Heart right ventricle (tissue), 16 donors: ENCODE data around the gene HAPLN3. TPM values are rescaled to one million over a fixed set of nuclear protein-coding genes. Genes with fewer than 3 reads are reported as not detected.

Source experiments
- ATAC-seq, 8 donors: fragments of 200-7000 bp; cut with Tn5 transposase; one replicate each; pipeline ENCODE4 v1.9.1; 2020; ENCODE audit warnings: mild to moderate bottlenecking in 8 of 8, moderate library complexity in 8 of 8, moderate number of reproducible peaks in 1 of 8
- DNase-seq, 2 donors: peaks; one replicate each; pipeline ENCODE4 v3.0.0-alpha.2; 2020
- H3K27ac ChIP-seq, 10 donors: fragments of 200-600 bp; sonication (generic) in 2 of 10; one replicate each; pipeline versions ENCODE4 v1.5.0 to v1.8.0; 2020 to 2022; ENCODE audit warnings: mild to moderate bottlenecking in 3 of 10
- H3K27me3 ChIP-seq, 7 donors: fragments of 200-600 bp; one replicate each; pipeline ENCODE4 v1.8.0; 2021 to 2022; ENCODE audit warnings: mild to moderate bottlenecking in 2 of 7
- H3K36me3 ChIP-seq, 9 donors: fragments of 200-600 bp; sonication (generic) in 1 of 9; one replicate each; pipeline versions ENCODE4 v1.5.0 to v1.8.0; 2020 to 2022; ENCODE audit warnings: mild to moderate bottlenecking in 2 of 9
- H3K4me1 ChIP-seq, 9 donors: fragments of 200-600 bp; sonication (generic) in 1 of 9; one replicate each; pipeline versions ENCODE4 v1.5.0 to v1.8.0; 2020 to 2022; ENCODE audit warnings: mild to moderate bottlenecking in 4 of 9
- H3K4me3 ChIP-seq, 10 donors: fragments of 200-600 bp; sonication (generic) in 2 of 10; one replicate each; pipeline versions ENCODE4 v1.5.0 to v1.8.0; 2020 to 2022; ENCODE audit warnings: mild to moderate bottlenecking in 7 of 10, moderate library complexity in 2 of 10
- H3K9me3 ChIP-seq, 11 donors: fragments of 200-600 bp in 10 of 11; sonication (generic) in 2 of 11; one replicate each; pipeline versions ENCODE4 v1.5.0 to v1.8.0; 2013 to 2022; ENCODE audit warnings: mild to moderate bottlenecking in 2 of 11, control low read depth in 1 of 11, moderate library complexity in 1 of 11
- WGBS, 2 donors: extraction: QIAGEN DNeasy Blood & Tissue Kit; methylation state at CpG; one replicate each; pipeline ENCODE4 v1.1.7; 2013; ENCODE audit warnings: inconsistent platforms in 1 of 2; 5-methylcytosine and 5-hydroxymethylcytosine counted together
- intact Hi-C, 10 donors: fragments of 100-400 bp; cut with DNase I; formaldehyde crosslinking; loops; one replicate each; pipeline versions ENCODE4 v1.11.1 to v1.14.2; 2022
- polyA plus RNA-seq, 2 donors: library from polyadenylated mRNA; stranded (reverse); fragments of 200-250 nt; gene quantifications; one replicate each; pipeline ENCODE4 v1.2.3, GENCODE V29; 2013
- total RNA-seq, 10 donors: library from RNA; stranded (reverse); fragmentation: NEBNext Ultra II Directional in 3 of 10; extraction: Animal tissue kit (Norgen Biotek cat#: 25700) in 3 of 10; gene quantifications; one replicate each; pipeline versions ENCODE4 v1.2.1 to v1.2.4, GENCODE V29; 2021 to 2023
- TF ChIP-seq, protein P1 (sequence below), 9 donors: fragments of 200-600 bp; sonication (generic) in 2 of 9; IDR thresholded peaks; one replicate each; pipeline versions ENCODE4 v1.5.0 to v1.8.0; 2021 to 2022; ENCODE audit warnings: antibody characterized with exemption in 9 of 9, mild to moderate bottlenecking in 5 of 9, moderate library complexity in 1 of 9
- donor health status: Arrhythmogenic right ventricular cardiomyopathy.
- donor health status: ischemic (EF 13 %, LVEDD 7.1; RV severe dilation, severe dysfunction).
- donor health status: healthy with polysubstance abuse.
- donor health status: DM: no; HTN: yes; CAD: no.
- donor health status: DM: no; HTN: no; CAD: no.
- donor health status: ischemic (EF 25% LVEDD 6.9; RV normal size, moderate dysfunction).
- donor health status: ischemic (EF 25% LVEDD 5.7; RV mildly dilated, moderate dysfunction).
- donor health status: healthy.
- donor health status: DM: yes; HTN: yes; CAD: no.
- donor health status: Ischemic cardiomyopathy.
- donor health status: ischemic (EF 35%, LVEDD 5.7; RV mildly dilated, moderate dysfunction).
- donor health status: nonischemic (EF 11% LVEDD 7.7; RV severe dilation, severe dysfunction).
- donor health status: DM: yes; HTN: yes; CAD: no.
- donor health status: PGD.
- donor health status: ischemic (EF 29% LVEDD 5.4; RV normal size, mild dysfunction).
- donor health status: nonischemic (EF 23%, LVEDD 6.1; RV moderate dilation, normal function).

Gene HAPLN3
- total and polyA plus RNA-seq, 12 donors = 1.2 to 25.8 (median 3.8) TPM

DNA sequence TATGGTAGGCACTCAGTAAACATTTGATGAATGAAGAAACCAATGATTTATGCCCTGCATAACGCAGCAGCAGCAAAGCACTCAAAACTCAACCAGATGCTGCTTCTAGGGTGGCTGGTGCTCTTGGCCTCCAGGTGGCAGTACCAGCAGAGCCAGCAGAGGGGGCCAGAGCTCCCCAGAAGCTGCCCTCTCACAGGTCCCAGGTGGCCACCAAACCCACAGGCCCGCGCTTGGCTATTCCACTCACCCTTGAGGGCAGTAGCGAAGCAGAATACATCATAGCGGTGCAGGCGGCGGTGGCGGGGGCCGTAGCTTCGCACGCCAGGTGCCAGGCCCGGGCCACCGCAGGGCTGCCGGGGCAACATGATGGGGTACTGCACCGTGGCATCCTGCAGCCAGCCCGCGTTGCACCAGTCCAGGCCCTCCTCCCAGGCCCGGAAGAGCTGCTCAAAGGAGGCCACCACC is 16.6 kb downstream of the HAPLN3 start:
- peak in 1 of 2 donors; percentile 39 for DNase-seq
- 70 to 81% methylated on average over 18 of the region's 18 CpGs for WGBS, 2 donors
- H3K4me3 ChIP-seq = no peak overlapping the region

DNA sequence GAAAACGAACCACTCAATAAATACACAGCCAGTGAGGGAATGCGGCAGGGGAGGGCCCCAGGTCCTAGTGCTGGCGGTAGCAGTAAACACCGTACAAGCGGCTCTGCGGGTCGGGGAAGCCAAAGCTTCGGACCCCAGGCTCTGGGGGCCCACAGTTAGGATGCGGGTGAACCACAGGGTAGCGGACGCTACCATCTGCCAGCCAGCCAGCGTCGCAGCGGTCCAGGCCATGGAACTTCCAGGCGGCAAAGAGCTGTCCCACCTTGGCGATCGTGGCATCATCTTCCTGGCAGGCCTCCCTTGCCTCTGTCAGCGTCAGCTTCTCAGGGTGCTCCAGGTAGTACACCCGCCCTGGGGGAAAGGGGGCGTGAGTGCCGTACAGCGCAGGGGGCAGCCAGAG is 17.4 kb downstream of the HAPLN3 start:
- no peaks in the 10 kb centered on the region for H3K9me3 ChIP-seq
- no peak overlapping the region for H3K27ac ChIP-seq
- DNase-seq (no peak), ATAC-seq (no peak)
- intact Hi-C loops = no loop called here
- WGBS, 2 donors = 90 to 95% methylated on average over 22 of the region's 22 CpGs
- H3K4me1 ChIP-seq = peaks cover 0 to 8% (median 0%) of the 10 kb centered on the region in 9 donors
- TF ChIP-seq, protein P1, sequence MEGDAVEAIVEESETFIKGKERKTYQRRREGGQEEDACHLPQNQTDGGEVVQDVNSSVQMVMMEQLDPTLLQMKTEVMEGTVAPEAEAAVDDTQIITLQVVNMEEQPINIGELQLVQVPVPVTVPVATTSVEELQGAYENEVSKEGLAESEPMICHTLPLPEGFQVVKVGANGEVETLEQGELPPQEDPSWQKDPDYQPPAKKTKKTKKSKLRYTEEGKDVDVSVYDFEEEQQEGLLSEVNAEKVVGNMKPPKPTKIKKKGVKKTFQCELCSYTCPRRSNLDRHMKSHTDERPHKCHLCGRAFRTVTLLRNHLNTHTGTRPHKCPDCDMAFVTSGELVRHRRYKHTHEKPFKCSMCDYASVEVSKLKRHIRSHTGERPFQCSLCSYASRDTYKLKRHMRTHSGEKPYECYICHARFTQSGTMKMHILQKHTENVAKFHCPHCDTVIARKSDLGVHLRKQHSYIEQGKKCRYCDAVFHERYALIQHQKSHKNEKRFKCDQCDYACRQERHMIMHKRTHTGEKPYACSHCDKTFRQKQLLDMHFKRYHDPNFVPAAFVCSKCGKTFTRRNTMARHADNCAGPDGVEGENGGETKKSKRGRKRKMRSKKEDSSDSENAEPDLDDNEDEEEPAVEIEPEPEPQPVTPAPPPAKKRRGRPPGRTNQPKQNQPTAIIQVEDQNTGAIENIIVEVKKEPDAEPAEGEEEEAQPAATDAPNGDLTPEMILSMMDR (IDR thresholded peaks at IDR 0.05) = no peak
- peaks cover 0 to 59% (median 0%) of the 10 kb centered on the region in 9 donors for H3K36me3 ChIP-seq
- H3K4me3 ChIP-seq = no peak overlapping the region
- no peaks in the 10 kb centered on the region for H3K27me3 ChIP-seq

More for the DNA sequence above, 16.6 kb downstream of the HAPLN3 start:
- no peak overlapping the region for H3K27ac ChIP-seq
- intact Hi-C loops = no loop called here
- peaks cover 0 to 65% (median 0%) of the 10 kb centered on the region in 9 donors for H3K36me3 ChIP-seq
- H3K27me3 ChIP-seq = no peaks in the 10 kb centered on the region
- TF ChIP-seq, protein P1 (IDR thresholded peaks at IDR 0.05) = peak in 8 of 9 donors; percentile 26 to 67 (median 62)
- peaks cover 0 to 8% (median 0%) of the 10 kb centered on the region in 9 donors for H3K4me1 ChIP-seq
- peak in 6 of 8 donors; percentile 27 to 68 (median 48) for ATAC-seq
- H3K9me3 ChIP-seq = no peaks in the 10 kb centered on the region

DNA sequence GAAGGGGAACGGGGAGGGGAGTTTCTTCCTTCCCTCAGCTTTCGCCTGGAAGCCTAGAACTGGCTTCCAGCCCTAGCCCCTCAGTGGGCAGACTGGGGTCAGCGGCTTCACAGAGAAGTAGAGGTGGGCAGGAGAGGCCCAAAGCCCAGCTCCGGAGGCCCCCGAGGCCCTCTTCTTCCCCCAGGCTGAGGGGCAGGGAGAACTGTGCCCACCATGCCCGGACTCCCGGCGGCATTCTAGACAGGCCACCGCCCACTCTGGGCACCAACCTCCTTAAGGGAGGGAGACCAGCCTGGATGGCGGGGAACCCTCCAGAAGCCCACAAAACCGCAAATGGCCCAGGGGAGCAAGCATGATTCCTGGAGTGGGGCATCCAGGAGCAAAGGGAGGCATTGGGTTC is 17.9 kb downstream of the HAPLN3 start:
- H3K9me3 ChIP-seq = no peaks in the 10 kb centered on the region
- no peak for DNase-seq
- no peak overlapping the region for H3K27ac ChIP-seq
- peaks cover 0 to 8% (median 0%) of the 10 kb centered on the region in 9 donors for H3K4me1 ChIP-seq
- intact Hi-C loops = no loop called here
- no peaks in the 10 kb centered on the region for H3K27me3 ChIP-seq
- no peak for ATAC-seq
- 93 to 98% methylated on average over 11 of the region's 11 CpGs for WGBS, 2 donors
- no peak overlapping the region for H3K4me3 ChIP-seq
- TF ChIP-seq, protein P1 (IDR thresholded peaks at IDR 0.05) = no peak
- H3K36me3 ChIP-seq = peaks cover 0 to 57% (median 0%) of the 10 kb centered on the region in 9 donors

DNA sequence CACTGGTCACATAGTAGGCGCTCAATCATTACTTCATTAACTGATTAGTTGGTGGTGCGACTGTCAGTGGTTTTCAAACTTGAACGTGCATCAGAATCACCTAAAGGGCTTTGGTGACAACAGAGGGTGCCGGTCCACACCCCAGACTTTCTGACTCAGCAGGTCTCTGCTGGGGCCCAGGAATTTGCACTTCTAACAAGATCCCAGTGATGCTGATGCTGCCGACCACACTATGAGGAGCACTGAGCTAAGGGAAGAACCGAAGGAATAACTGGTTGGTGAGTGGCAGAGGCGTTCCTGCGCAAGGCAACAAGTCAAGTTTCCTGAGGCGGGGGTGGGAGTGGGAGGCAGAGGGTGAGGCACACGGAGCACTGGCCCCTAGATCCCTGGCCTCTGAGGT is 18.8 kb downstream of the HAPLN3 start:
- TF ChIP-seq, protein P1 (IDR thresholded peaks at IDR 0.05) = no peak
- H3K9me3 ChIP-seq = no peaks in the 10 kb centered on the region

More for the DNA sequence above, 18.8 kb downstream of the HAPLN3 start:
- DNase-seq = no peak
- WGBS, 2 donors = 84 to 86% methylated on average over 10 of the region's 10 CpGs
- intact Hi-C loops = no loop called here
- no peak overlapping the region for H3K4me3 ChIP-seq
- H3K27ac ChIP-seq = no peak overlapping the region
- H3K4me1 ChIP-seq = peaks cover 0 to 8% (median 0%) of the 10 kb centered on the region in 9 donors
- peaks cover 0 to 4% (median 0%) of the 10 kb centered on the region in 7 donors for H3K27me3 ChIP-seq
- ATAC-seq = no peak
- H3K36me3 ChIP-seq = peaks cover 0 to 49% (median 0%) of the 10 kb centered on the region in 9 donors
